ENCODE results near the gene CHAC1.
"Not testable (repeated sequence)": the region's sequence is repeated elsewhere in the genome, so short reads cannot be mapped to it uniquely, and the experiment has no call there.

Gene CHAC1

GRCh38 chr15:40957041-40957555 is 3.8 kb downstream of the CHAC1 start:
- no peak for DNase-seq (ENCODE audit: low read depth in 3 of 3)

GRCh38 chr15:40957581-40958051 is 4.3 kb downstream of the CHAC1 start:
- DNase-seq (ENCODE audit: low read depth in 3 of 3): no peak

GRCh38 chr15:40958146-40958545 is 4.9 kb downstream of the CHAC1 start:
- no peak for DNase-seq (ENCODE audit: low read depth in 3 of 3)

- no peak for DNase-seq (ENCODE audit: low read depth in 3 of 3)
Observed at GRCh38 chr15:40958723-40959122, 5.5 kb downstream of the CHAC1 start.

- no peak for DNase-seq (ENCODE audit: low read depth in 3 of 3)
Observed at GRCh38 chr15:40959331-40960141, 6.3 kb downstream of the CHAC1 start.

- DNase-seq (ENCODE audit: low read depth in 3 of 3): no peak
Observed at GRCh38 chr15:40960151-40960885, 7.0 kb downstream of the CHAC1 start.

- DNase-seq (ENCODE audit: low read depth in 3 of 3): no peak
Observed at GRCh38 chr15:40960925-40961324, 7.7 kb downstream of the CHAC1 start.

- not testable (repeated sequence) for DNase-seq (ENCODE audit: low read depth in 3 of 3)
Observed at GRCh38 chr15:40961740-40962139, 8.5 kb downstream of the CHAC1 start.

- not testable (repeated sequence) for DNase-seq (ENCODE audit: low read depth in 3 of 3)
Observed at GRCh38 chr15:40962317-40962716, 9.0 kb downstream of the CHAC1 start.

- no peak for DNase-seq (ENCODE audit: low read depth in 3 of 3)
Observed at GRCh38 chr15:40963201-40963600, 9.9 kb downstream of the CHAC1 start.

- no peak for DNase-seq (ENCODE audit: low read depth in 3 of 3)
Observed at GRCh38 chr15:40964006-40964405, 10.7 kb downstream of the CHAC1 start.

GRCh38 chr15:40964634-40965033 is 11.4 kb downstream of the CHAC1 start:
- DNase-seq (ENCODE audit: low read depth in 3 of 3): no peak

- no peak for DNase-seq (ENCODE audit: low read depth in 3 of 3)
Observed at GRCh38 chr15:40968290-40969085, 15.2 kb downstream of the CHAC1 start.

GRCh38 chr15:40969363-40969762 is 16.1 kb downstream of the CHAC1 start:
- DNase-seq (ENCODE audit: low read depth in 3 of 3): no peak

- DNase-seq (ENCODE audit: low read depth in 3 of 3): no peak
Observed at GRCh38 chr15:40974879-40975278, 21.6 kb downstream of the CHAC1 start.

- no peak for DNase-seq (ENCODE audit: low read depth in 3 of 3)
Observed at GRCh38 chr15:40976819-40977218, 23.5 kb downstream of the CHAC1 start.

GRCh38 chr15:40978141-40978540 is 24.9 kb downstream of the CHAC1 start:
- DNase-seq (ENCODE audit: low read depth in 3 of 3): no peak

GRCh38 chr15:40978562-40978961 is 25.3 kb downstream of the CHAC1 start:
- no peak for DNase-seq (ENCODE audit: low read depth in 3 of 3)

- DNase-seq (ENCODE audit: low read depth in 3 of 3): no peak
Observed at GRCh38 chr15:40981186-40981585, 27.9 kb downstream of the CHAC1 start.

- DNase-seq (ENCODE audit: low read depth in 3 of 3): no peak
Observed at GRCh38 chr15:40982855-40983254, 29.6 kb downstream of the CHAC1 start.

- no peak for DNase-seq (ENCODE audit: low read depth in 3 of 3)
Observed at GRCh38 chr15:40984406-40984805, 31.1 kb downstream of the CHAC1 start.

- no peak for DNase-seq (ENCODE audit: low read depth in 3 of 3)
Observed at GRCh38 chr15:40984964-40985363, 31.7 kb downstream of the CHAC1 start.

Measured in stimulated activated CD4-positive, alpha-beta T cell treated with anti-CD3 and anti-CD28 coated beads, TNF-alpha, amount 100 ng/mL, for 4 hours (primary cell).